Limb (tissue), 2 donors: ENCODE data around the gene RASSF1.
"Not testable (repeated sequence)": the region's sequence is repeated elsewhere in the genome, so short reads cannot be mapped to it uniquely, and the experiment has no call there.

Source experiments
- DNase-seq, 2 donors: peaks; one replicate each; pipeline ENCODE4 v3.0.0-alpha.2; 2016; ENCODE audit errors: extremely low spot score in 2 of 2

Gene RASSF1

DNA sequence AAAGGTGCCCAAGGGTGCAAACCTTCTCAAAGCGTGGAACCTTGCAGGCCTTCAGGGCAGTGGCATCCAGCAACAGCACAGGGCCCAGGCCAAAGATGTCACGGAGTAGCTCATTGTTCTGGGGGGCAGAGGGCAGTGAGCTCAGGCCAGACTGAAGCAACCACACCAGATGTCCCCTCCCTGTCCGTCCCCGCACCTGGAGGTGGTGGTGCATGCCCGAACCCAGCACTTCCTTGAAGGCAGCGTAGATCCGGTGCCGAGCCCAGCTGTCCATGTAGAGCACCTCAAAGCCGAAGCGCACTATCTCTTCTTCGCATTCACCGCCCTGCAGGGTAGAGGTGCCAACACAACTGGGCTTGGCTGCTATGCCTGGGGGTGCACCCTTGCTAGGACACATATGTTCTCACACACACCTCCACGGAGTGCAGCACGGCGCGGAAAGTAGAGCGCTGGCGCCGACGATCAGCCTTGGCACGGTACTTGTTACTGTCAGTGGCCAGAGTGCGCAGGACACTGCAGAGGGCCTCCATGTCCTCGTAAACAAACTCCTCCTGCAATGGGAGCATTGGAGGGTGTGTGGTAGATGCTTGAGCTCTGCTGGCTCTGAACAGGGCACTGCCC lies 52.1 kb downstream of the RASSF1 start:
- peak in 1 of 2 donors; percentile 14 for DNase-seq

DNA sequence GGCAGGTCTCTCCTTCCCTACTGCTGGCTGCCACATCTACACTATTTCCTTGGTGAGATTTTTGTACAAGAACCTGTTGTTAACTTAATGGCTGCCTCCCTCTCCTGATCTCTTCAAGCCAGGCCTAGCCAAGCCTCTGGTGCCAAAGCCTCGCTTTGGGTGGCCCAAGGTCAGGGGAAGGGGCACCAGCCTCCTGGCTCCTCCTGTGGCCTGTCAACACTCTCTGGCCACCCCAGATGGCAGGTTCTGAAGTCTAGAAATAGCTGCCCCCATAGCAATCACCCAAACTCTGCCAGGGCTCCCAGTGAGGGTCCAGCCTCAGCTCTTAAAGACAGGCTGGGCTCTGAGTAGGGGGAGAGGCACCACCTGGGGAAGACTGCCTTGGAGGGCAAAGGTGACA lies 53.4 kb downstream of the RASSF1 start:
- DNase-seq = no peak

DNA sequence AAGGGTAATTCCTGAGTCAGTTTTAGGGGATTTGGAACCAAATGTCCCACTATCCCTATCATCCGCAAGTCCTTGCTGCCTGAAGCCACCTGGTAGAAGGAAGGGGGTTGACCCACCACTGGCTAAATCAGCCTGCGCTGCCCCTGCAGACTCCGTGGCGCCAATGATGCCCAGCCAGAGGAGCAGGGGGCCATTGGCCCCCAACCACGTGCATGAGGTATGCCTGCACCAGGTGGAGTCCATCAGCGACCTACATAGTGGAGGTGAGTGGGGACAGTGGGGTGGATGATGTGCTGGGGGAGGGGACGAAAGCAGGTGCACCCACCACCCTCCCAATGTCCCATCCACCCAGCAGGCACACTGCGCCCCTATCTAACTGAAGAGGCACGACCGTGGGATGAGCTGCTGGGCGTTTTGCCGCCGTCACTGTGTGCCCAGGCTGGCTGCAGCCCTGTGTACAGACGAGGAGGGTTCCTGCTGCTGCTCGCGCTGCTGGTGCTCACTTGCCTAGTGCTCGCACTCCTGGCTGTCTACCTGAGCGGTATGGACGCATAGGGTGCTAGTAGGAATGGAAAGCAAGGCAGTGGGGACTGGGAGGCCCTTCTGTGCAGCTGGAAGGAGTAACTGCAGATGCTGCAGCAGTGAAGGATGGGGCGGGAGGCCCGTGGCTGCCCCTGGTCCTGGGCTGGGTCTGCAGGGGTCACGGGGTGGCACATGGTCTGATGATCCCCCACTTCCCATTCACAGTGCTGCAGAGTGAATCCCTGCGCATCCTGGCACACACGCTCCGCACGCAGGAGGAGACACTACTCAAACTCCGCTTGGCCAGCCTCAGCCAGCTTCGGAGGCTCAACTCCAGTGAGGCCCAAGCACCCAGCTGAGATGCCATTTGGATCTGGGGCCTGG lies 54.1 kb downstream of the RASSF1 start:
- DNase-seq = no peak

DNA sequence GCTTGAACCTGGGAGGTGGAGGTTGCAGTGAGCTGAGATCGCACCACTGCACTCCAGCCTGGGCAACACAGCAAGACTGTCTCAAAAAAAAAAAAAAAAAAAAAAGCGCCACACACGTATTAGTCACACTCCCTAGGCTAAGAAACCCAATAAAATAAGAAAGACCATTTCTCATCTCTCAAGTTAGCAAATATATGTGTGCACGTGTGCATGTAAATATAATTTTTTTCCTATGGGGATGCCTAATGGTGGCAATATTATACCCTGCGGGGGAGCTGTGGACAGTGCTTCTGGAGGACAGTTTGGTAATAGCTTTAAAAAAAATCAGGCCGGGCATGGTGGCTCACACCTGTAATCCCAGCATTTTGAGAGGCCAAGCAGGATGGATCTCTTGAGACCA lies 56.5 kb downstream of the RASSF1 start:
- DNase-seq = not testable (repeated sequence)
